SJSA1 (cell line): ENCODE data around the gene XAF1. TPM values are rescaled to one million over a fixed set of nuclear protein-coding genes. Genes with fewer than 3 reads are reported as not detected.
A peak's percentile ranks its signal among the peaks of the same experiment; 100 is the strongest.

Source experiments
- DNase-seq, 2 experiments: peaks; one replicate each; pipeline ENCODE4 v3.0.0-alpha.2; 2015 to 2020; ENCODE audit warnings: low spot score in 2 of 2, low read depth in 1 of 2
- H3K27ac ChIP-seq: fragments of 250-450 bp; sonication (Bioruptor Pico); 2 replicates; pipeline ENCODE4 v1.5.1; 2020; ENCODE audit warnings: mild to moderate bottlenecking, moderate library complexity
- H3K27me3 ChIP-seq: fragments of 250-450 bp; sonication (Bioruptor Pico); replicated peaks from 2 replicates; pipeline ENCODE4 v1.5.1; 2020; ENCODE audit warnings: mild to moderate bottlenecking, moderate library complexity
- H3K36me3 ChIP-seq: fragments of 250-450 bp; sonication (Bioruptor Pico); 2 replicates; pipeline ENCODE4 v1.5.1; 2020; ENCODE audit warnings: mild to moderate bottlenecking
- H3K4me1 ChIP-seq: fragments of 250-450 bp; sonication (Bioruptor Pico); replicated peaks from 2 replicates; pipeline ENCODE4 v1.6.1; 2021; ENCODE audit warnings: mild to moderate bottlenecking
- H3K4me3 ChIP-seq: fragments of 250-450 bp; sonication (Bioruptor Pico); 2 replicates; pipeline ENCODE4 v1.5.1; 2020; ENCODE audit warnings: mild to moderate bottlenecking
- H3K9me3 ChIP-seq: fragments of 250-450 bp; sonication (Bioruptor Pico); replicated peaks from 2 replicates; pipeline ENCODE4 v1.5.1; 2020; ENCODE audit warnings: mild to moderate bottlenecking
- total RNA-seq: library from RNA; depleted of rRNA; stranded (reverse); fragments of >200 nt; shearing (Covaris generic); gene quantifications from 2 replicates; pipeline ENCODE4 v1.2.3, GENCODE V29; 2014; rRNA removed

Gene XAF1, protein sequence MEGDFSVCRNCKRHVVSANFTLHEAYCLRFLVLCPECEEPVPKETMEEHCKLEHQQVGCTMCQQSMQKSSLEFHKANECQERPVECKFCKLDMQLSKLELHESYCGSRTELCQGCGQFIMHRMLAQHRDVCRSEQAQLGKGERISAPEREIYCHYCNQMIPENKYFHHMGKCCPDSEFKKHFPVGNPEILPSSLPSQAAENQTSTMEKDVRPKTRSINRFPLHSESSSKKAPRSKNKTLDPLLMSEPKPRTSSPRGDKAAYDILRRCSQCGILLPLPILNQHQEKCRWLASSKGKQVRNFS
- 13.4 and 19.9 TPM in 2 replicates for total RNA-seq

DNA sequence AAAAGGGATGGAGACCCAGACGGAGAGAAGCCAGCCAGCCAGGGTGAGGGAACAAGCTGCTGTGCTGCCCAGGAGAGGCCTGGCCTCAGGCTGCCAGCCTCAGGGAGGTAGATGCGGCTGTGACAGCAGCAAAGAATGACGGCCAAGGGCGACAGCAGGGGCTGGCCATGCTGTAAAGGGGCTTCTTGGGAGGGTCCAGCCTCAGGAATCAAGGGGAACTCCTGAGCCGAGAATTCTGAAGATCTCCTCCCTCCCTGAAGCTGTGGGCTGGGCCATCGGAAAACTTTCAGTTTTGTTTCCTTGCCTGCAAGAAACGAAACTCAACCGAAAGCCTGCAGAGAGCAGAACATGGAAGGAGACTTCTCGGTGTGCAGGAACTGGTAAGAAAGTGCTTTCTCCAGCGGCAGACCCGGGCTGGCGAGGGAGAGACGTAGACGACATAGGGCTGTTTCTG lies at the start of gene XAF1:
TSS of gene XAF1 (plus strand) at position 316 of the 454 bp plus-strand sequence. CDS start at position 349, 33 bp downstream.
- peak; percentile 53 to 69 for DNase-seq
- no peaks in the 10 kb centered on the region for H3K9me3 ChIP-seq
- peaks cover 53% of the 10 kb centered on the region for H3K4me1 ChIP-seq
- no peaks in the 10 kb centered on the region for H3K27me3 ChIP-seq
- H3K4me3 ChIP-seq = peak within 1 kb of the TSS; percentile 41
- peaks cover 10% of the 10 kb centered on the region for H3K36me3 ChIP-seq
- H3K27ac ChIP-seq = peak within 1 kb of the TSS; percentile 91

DNA sequence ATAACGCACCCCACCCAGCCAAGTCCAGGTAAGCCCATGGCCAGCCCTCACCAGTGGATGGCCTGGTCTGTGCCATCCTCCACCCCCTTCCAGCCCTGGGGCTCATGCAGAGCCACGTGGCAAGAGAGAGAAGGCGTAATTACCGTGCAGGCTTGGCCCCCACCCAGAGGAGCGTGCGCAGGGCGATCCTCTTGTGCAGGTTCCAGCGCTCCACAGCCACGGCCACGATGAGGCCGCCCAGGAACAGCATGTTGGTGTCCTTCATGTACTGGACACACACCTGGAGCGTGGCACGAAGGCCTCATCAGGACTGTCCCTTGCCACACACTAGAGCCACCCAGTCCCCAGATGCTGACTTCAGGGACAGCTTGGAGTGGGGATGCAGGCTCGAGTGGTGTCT lies 49.3 kb upstream of the XAF1 start:
- Histone ChIP-seq H3K36me3 (no peaks in the 10 kb centered on the region), H3K27ac (no peak overlapping the region), H3K9me3 (no peaks in the 10 kb centered on the region), H3K4me1 (no peaks in the 10 kb centered on the region), H3K4me3 (no peak overlapping the region), H3K27me3 (no peaks in the 10 kb centered on the region)
- peak in 1 of 2 experiments; percentile 31 for DNase-seq

DNA sequence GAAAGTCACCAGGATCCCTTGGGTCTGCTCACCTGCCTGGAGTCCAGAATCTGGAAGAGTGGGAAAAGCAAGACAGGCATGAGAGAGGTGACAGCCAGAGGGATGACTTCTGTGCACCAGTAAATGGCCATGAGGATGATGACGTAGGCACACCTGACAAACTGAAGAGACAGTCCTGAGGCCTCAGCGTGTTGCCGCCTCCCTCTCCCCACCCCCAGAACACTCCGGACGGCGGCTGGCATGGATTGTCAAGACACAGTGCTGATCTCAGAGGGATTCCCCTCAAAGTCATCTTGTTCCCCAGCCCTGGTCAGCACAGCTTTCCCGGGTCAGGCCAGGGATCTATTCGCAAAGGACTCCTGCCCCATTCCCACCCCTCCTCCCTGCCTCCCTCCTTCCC lies 48.9 kb upstream of the XAF1 start:
- H3K27ac ChIP-seq = no peak overlapping the region
- H3K4me3 ChIP-seq = no peak overlapping the region
- H3K36me3 ChIP-seq = no peaks in the 10 kb centered on the region
- DNase-seq = peak in 1 of 2 experiments; percentile 28
- H3K4me1 ChIP-seq = peaks cover 2% of the 10 kb centered on the region
- H3K9me3 ChIP-seq = no peaks in the 10 kb centered on the region
- no peaks in the 10 kb centered on the region for H3K27me3 ChIP-seq

DNA sequence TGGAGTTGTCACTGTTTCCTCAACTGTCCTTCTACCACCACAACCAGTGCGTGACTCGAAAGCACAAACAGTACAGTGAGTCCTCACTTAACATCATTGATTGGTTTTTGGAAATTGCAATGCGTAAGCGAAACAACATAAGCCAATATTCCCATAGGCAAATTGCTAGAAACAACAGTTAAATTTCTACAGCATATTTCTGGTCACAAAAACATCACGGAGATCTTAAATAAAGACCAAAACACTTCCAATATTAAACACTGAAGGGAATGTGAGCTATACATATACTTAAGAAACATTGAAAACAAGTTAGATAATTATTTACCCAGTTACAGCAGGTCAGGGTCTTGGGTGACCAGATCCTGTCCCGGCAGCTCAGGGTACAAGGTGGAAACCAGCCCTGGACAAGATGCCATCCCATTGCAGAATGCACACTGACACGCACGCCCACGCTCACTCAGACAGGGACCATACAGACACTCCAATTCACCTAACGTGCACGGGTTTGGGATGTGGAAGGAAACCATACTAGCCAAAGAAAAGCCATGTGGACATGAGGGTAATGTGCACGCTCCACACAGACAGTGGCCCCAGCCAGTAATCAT lies 47.4 kb upstream of the XAF1 start:
- Histone ChIP-seq H3K36me3 (no peaks in the 10 kb centered on the region), H3K27me3 (no peaks in the 10 kb centered on the region), H3K4me3 (no peak overlapping the region), H3K9me3 (no peaks in the 10 kb centered on the region), H3K27ac (no peak overlapping the region), H3K4me1 (peaks cover 14% of the 10 kb centered on the region)
- no peak for DNase-seq

DNA sequence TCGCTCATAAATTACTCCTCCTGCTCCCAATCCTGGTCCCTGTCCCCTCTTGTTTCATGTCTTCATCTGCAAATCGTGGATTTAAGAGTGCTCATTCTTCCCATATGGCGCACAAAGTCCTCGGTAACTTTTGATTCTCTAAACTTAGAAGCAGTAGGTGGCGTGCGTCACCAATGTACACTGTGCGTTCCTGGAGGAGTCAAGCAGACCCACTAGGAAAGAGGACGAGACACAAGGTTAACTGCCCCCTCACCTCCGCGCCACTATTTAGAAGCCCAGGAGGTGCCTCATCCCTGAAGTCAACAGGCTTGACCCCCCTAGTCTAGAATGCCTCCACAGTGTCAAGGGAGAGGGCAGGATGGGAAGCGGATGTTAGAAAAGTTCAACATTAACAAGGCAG lies 45.5 kb upstream of the XAF1 start:
- H3K4me1 ChIP-seq = peaks cover 15% of the 10 kb centered on the region
- H3K4me3 ChIP-seq = no peak overlapping the region
- H3K27ac ChIP-seq = no peak overlapping the region
- H3K27me3 ChIP-seq = no peaks in the 10 kb centered on the region
- H3K9me3 ChIP-seq = no peaks in the 10 kb centered on the region; the same call in 1 of the 2 replicates
- no peak for DNase-seq
- no peaks in the 10 kb centered on the region for H3K36me3 ChIP-seq

DNA sequence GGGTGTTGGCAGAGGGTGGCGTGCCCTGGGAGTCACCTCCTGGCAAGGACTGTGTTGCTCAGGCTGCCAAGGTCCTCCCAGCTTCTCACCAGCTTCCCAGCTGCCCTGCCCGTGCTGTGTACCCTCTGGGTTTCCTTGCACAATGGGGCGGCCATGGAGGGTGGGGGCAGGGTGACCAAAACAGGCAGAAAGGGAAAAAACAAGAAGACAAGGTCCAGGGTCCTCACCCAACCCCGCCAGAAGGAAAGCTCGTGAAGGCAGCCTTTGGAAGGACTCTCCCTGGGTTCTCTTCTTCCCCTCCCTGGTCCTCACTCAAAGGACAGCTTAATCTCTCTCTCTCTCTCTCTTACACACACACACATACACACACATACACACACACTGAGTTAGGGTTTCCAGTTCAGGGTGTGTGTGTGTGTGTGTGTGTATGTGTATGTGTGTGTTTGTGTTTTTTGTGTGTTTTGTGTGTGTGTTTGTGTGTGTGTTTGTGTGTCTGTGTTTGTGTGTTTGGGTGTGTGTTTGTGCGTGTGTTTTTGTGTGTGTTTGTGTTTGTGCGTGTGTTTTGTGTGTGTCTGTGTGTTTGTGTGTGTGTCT lies 44.7 kb upstream of the XAF1 start:
- no peaks in the 10 kb centered on the region for H3K36me3 ChIP-seq
- H3K4me3 ChIP-seq = no peak overlapping the region
- peaks cover 2% of the 10 kb centered on the region; the same call in 1 of the 2 replicates for H3K9me3 ChIP-seq
- H3K27me3 ChIP-seq = no peaks in the 10 kb centered on the region
- H3K4me1 ChIP-seq = peaks cover 15% of the 10 kb centered on the region
- no peak for DNase-seq
- no peak overlapping the region for H3K27ac ChIP-seq

DNA sequence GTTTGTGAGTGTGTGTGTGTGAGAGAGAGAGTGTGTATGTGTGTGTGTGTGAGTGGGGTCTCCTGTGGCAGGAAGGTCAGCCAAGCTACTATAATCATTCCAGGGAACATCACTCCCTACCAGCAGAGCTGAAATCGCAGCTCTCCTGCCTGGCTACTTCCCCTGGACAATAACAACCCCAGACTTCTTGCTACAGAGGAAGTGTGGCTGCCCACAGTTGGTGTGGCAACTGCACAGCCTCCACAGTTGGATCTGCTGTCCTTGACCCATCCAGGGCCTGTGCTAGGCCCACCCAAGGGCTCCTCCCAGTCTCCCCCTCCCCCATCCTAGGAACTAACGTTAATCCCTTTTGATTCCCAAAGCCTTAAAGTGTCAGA lies 44.2 kb upstream of the XAF1 start:
- no peaks in the 10 kb centered on the region for H3K36me3 ChIP-seq
- H3K4me3 ChIP-seq = no peak overlapping the region
- no peak for DNase-seq
- peaks cover 15% of the 10 kb centered on the region for H3K4me1 ChIP-seq
- H3K9me3 ChIP-seq = peaks cover 2% of the 10 kb centered on the region; the same call in 1 of the 2 replicates
- no peak overlapping the region for H3K27ac ChIP-seq
- H3K27me3 ChIP-seq = no peaks in the 10 kb centered on the region

DNA sequence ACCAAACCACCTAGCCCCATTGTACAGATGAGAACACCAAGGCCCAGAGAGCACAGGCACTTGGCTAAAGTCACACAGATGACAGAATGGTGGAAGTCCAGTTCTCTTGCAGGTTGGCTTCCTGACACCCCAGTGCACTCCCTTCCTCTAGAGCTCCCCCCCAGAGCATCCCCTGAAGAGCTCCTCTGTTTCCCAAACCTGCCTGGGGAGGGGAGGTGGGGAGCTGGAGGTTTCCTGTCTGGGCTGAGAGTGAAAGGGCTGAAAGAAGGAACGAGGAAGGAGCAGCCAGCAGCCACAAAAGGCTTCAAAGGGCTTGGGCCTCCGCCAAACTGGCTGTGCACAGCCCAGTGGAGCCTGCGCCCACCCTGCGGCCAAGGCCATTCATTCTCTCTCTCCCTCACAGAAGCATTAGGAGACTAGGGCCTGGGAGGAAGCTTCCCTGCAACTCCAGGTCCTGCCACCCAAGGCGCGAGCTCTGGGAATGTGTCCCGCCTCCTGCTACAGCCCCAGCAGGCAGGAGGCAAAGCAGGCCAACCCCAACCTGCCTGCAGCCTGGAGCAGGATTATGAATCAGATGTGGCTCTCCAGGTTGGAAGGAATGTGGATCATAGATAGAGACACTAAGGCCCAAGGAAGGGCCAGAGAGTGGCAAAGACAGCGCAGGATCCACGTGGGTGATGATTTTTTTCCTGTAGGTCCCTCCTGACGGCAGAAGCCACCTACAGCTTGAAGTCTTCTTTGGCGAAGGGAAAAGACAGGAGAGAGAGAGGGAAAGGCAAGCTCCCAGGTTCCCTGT lies 43.6 kb upstream of the XAF1 start:
- DNase-seq = peak in 1 of 2 experiments; percentile 52
- no peaks in the 10 kb centered on the region for H3K36me3 ChIP-seq
- H3K27me3 ChIP-seq = no peaks in the 10 kb centered on the region
- H3K27ac ChIP-seq = no peak overlapping the region
- no peak overlapping the region for H3K4me3 ChIP-seq
- H3K4me1 ChIP-seq = peaks cover 15% of the 10 kb centered on the region
- peaks cover 2% of the 10 kb centered on the region; the same call in 1 of the 2 replicates for H3K9me3 ChIP-seq

DNA sequence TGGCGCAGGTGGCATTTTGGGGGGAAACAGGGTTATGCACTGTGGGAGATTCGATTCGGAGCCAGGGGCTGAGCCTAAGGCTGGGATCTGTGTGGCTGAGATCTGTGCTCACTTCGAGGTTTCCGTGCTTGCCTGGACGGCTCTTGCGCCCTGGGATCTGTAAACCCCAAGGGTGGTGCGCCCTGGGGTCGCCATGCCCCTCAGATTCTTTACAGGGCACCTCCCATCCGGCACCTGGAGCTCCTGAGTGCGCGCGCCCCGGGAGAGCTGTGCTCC lies 43.1 kb upstream of the XAF1 start:
- Histone ChIP-seq H3K9me3 (peaks cover 2% of the 10 kb centered on the region; the same call in 1 of the 2 replicates), H3K4me3 (no peak overlapping the region), H3K27ac (no peak overlapping the region), H3K27me3 (no peaks in the 10 kb centered on the region), H3K4me1 (peaks cover 15% of the 10 kb centered on the region), H3K36me3 (no peaks in the 10 kb centered on the region)
- DNase-seq = no peak

DNA sequence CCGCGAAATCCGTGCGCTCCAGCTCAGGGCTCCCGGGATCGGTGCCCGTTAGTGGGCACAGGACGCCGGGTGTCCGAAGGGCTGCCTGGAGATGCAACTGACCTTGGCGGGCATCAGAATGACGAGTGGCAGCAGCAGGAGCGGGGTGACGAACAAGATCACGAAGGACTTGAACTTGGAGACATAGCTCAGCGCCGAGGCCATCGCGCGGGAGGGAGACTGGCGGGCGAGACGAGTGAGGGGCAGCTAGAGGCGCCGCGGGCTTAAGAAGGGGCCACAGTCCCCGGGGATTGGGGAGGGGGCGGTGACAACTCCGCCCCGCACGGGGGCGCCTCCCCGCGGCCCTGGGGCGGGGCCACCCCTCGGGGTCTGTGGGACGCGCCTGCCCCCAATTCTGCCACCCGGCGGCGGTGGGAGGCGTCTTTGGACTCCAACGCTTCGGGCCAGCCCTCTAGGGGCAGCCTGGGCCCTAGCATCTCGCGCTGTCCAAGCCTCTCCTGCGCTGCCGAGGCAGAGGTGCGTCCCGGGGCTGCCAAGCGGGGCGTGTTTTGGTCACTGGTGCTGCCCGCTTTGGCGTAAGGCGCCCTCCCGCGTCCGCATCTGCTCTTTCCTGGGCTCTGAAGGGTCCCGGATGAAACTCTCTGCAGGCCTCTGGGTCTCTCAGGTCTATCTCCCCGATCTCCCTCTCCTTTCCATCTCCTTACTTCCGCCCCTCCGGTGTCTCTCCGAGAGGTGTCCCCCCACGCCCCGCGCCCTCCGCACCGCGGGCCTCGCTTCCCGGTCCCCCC lies 42.5 kb upstream of the XAF1 start, which contains the start of gene SLC13A5:
TSS of gene SLC13A5 (minus strand) at position 240 of the 788 bp plus-strand sequence. CDS start at position 204, 36 bp downstream.
- no peak for DNase-seq
- Histone ChIP-seq H3K27ac (no peak within 1 kb of the TSS), H3K27me3 (no peaks in the 10 kb centered on the region), H3K36me3 (no peaks in the 10 kb centered on the region), H3K4me3 (peak within 1 kb of the TSS; percentile 18; the same call in 1 of the 2 replicates), H3K9me3 (peaks cover 2% of the 10 kb centered on the region; the same call in 1 of the 2 replicates), H3K4me1 (peaks cover 15% of the 10 kb centered on the region)

DNA sequence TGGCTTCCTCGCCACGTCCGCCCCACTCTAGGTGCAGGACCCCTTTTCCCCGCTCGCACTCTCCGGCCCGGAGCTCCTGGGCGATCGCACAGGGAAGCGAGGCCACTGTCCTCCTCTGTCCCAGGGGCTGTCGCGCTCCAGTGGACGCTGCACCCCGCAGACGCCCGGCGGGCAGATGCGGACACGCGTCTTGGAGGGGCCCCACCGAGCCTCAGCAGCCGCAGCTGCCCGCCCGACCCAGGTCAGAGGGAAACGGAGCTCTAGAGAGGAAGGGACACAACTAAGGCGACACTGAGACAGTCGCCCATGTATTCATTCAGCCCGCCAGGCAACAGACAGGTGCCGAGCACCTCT lies 42.0 kb upstream of the XAF1 start:
- Histone ChIP-seq H3K36me3 (no peaks in the 10 kb centered on the region), H3K27me3 (no peaks in the 10 kb centered on the region), H3K4me1 (peaks cover 15% of the 10 kb centered on the region), H3K9me3 (peaks cover 2% of the 10 kb centered on the region; the same call in 1 of the 2 replicates), H3K27ac (no peak overlapping the region), H3K4me3 (no peak overlapping the region)
- DNase-seq = no peak

DNA sequence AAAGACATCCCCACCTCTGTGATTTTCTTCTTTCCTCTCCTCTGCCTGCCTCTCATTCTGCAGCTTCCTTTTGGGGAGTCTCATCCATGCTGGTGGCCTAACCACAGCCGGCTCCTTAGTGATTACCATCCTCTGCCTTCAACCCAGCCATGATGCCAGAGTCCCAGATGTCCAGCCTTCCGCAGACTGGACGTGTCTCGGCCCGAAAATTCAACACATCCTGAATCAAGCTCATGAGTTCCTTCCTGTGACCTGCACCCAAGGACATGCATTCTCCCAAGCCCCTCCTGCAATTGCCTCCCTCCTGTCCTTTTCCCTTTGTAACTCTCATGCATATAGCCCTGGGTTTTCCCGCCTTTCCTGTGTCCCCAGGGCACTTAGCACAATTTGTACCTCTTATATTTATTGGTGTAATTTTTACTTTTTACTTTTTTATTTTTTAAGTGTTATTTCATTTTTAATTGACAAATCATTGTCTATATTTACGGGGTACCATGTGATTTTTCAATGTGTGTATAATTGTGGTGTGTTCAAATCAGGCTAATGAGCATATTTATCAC lies 41.5 kb upstream of the XAF1 start:
- H3K27me3 ChIP-seq = no peaks in the 10 kb centered on the region
- DNase-seq = no peak
- peaks cover 15% of the 10 kb centered on the region for H3K4me1 ChIP-seq
- H3K9me3 ChIP-seq = peaks cover 2% of the 10 kb centered on the region; the same call in 1 of the 2 replicates
- H3K27ac ChIP-seq = no peak overlapping the region
- no peak overlapping the region for H3K4me3 ChIP-seq
- H3K36me3 ChIP-seq = no peaks in the 10 kb centered on the region

DNA sequence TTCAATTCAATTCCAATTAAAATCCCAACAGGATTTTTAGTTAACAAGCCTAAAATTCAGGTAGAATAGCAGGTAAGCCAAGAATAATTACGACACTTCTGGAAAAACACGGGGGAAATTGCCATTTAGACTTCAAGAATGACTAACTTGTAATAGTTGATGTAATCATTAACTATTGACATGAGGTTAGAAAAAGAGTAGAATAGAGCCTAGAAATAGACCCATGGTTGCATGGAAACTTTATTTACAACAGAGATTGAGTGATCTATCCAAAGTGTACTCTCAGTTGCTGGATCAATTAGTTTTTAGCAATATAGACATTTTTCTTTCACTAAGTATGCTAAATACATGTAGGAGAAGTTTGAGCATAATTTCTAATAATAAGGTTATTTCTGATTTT lies 39.1 kb upstream of the XAF1 start:
- peaks cover 5% of the 10 kb centered on the region; the same call in 1 of the 2 replicates for H3K27me3 ChIP-seq
- H3K36me3 ChIP-seq = no peaks in the 10 kb centered on the region
- DNase-seq = no peak

More for the DNA sequence above, 39.1 kb upstream of the XAF1 start:
- H3K4me1 ChIP-seq = peaks cover 15% of the 10 kb centered on the region
- peaks cover 2% of the 10 kb centered on the region; the same call in 1 of the 2 replicates for H3K9me3 ChIP-seq
- H3K27ac ChIP-seq = no peak overlapping the region
- no peak overlapping the region for H3K4me3 ChIP-seq
